Measurements from ENCODE around the gene NUBP2.

Gene NUBP2

GRCh38 chr16:1740781-1741490 lies 41.8 kb upstream of the NUBP2 start:
- TF ChIP-seq FOXM1 (IDR thresholded peaks at IDR 0.05; ENCODE audit: borderline replicate concordance, low read depth) (no peak), USF1 (IDR thresholded peaks at IDR 0.05) (no peak), ZBTB7A (IDR thresholded peaks at IDR 0.05; ENCODE audit: low read depth) (no peak), MAX (IDR thresholded peaks at IDR 0.05) (no peak), TCF12 (IDR thresholded peaks at IDR 0.05; ENCODE audit: low read depth) (no peak), NFIC (IDR thresholded peaks at IDR 0.05) (no peak), EGR1 (IDR thresholded peaks at IDR 0.05) (no peak), TEAD4 (IDR thresholded peaks at IDR 0.05) (no peak), EP300 (IDR thresholded peaks at IDR 0.05; ENCODE audit: borderline replicate concordance) (no peak), RAD21 (IDR thresholded peaks at IDR 0.05; ENCODE audit: low read depth) (no peak)

- no peak for TF ChIP-seq CEBPB (IDR thresholded peaks at IDR 0.05)
- no peak for TF ChIP-seq USF1 (IDR thresholded peaks at IDR 0.05)
- TF ChIP-seq CREB1 (IDR thresholded peaks at IDR 0.05; ENCODE audit: low read depth) = no peak
- no peak for TF ChIP-seq NFIC (IDR thresholded peaks at IDR 0.05)
- TF ChIP-seq EGR1 (IDR thresholded peaks at IDR 0.05) = no peak
- no peak for TF ChIP-seq FOXM1 (IDR thresholded peaks at IDR 0.05; ENCODE audit: borderline replicate concordance, low read depth)
- TF ChIP-seq TAF1 (IDR thresholded peaks at IDR 0.05; ENCODE audit: low read depth) = no peak
- TF ChIP-seq MAX (IDR thresholded peaks at IDR 0.05) = no peak
- no peak for TF ChIP-seq EP300 (IDR thresholded peaks at IDR 0.05; ENCODE audit: borderline replicate concordance)
- no peak for TF ChIP-seq YY1 (IDR thresholded peaks at IDR 0.05; ENCODE audit: low read depth)
- TF ChIP-seq TEAD4 (IDR thresholded peaks at IDR 0.05) = no peak
- TF ChIP-seq ZBTB7A (IDR thresholded peaks at IDR 0.05; ENCODE audit: low read depth) = no peak
- TF ChIP-seq TCF12 (IDR thresholded peaks at IDR 0.05; ENCODE audit: low read depth) = no peak
- TF ChIP-seq RAD21 (IDR thresholded peaks at IDR 0.05; ENCODE audit: low read depth) = no peak
- TF ChIP-seq REST (IDR thresholded peaks at IDR 0.05; ENCODE audit: low read depth) = no peak
These were observed 41.1 kb upstream of the NUBP2 start for GRCh38 chr16:1741553-1742165.

GRCh38 chr16:1743376-1744337 lies 39.1 kb upstream of the NUBP2 start:
- TF ChIP-seq FOXM1 (IDR thresholded peaks at IDR 0.05; ENCODE audit: borderline replicate concordance, low read depth) (no peak), NFIC (IDR thresholded peaks at IDR 0.05) (no peak), TAF1 (IDR thresholded peaks at IDR 0.05; ENCODE audit: low read depth) (no peak), RAD21 (IDR thresholded peaks at IDR 0.05; ENCODE audit: low read depth) (no peak), REST (IDR thresholded peaks at IDR 0.05; ENCODE audit: low read depth) (no peak), EP300 (IDR thresholded peaks at IDR 0.05; ENCODE audit: borderline replicate concordance) (no peak)

GRCh38 chr16:1744338-1744840 lies 38.4 kb upstream of the NUBP2 start:
- TF ChIP-seq EP300 (IDR thresholded peaks at IDR 0.05; ENCODE audit: borderline replicate concordance) (no peak), FOXM1 (IDR thresholded peaks at IDR 0.05; ENCODE audit: borderline replicate concordance, low read depth) (no peak), TAF1 (IDR thresholded peaks at IDR 0.05; ENCODE audit: low read depth) (no peak), TCF12 (IDR thresholded peaks at IDR 0.05; ENCODE audit: low read depth) (no peak), ZBTB7A (IDR thresholded peaks at IDR 0.05; ENCODE audit: low read depth) (no peak), YY1 (IDR thresholded peaks at IDR 0.05; ENCODE audit: low read depth) (no peak)

All from Ishikawa (cell line).